ENCODE results near the gene RASGRF2. TPM values are rescaled to one million over a fixed set of nuclear protein-coding genes. Genes with fewer than 3 reads are reported as not detected.

RASGRF2 gene
- total RNA-seq, 4 donors from 2014 or later = 2.0 to 3.6 (median 2.8) TPM

DNA sequence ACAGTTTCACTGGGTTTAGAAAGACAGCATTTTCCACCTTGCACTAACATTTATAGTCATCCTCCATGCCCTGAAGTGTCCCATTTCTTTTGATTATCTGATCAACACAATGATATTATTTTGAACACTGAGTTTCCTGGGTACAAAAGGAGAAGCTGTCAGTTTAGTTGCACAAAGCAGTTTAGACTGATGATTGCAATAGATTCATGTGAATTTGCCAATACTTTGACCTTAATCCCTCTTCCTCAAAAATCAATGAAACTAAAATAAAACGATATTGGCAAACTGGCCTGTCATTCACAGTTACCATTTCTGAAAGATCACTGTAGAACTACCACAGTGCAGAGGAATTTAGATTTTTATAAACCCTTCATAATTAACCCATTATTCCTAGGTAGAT, 34.2 kb upstream of the RASGRF2 start:
- in situ Hi-C loops (cut with MboI; ENCODE audit: low pct_ligation_motif_present in 1 of 4, low pct_unique_long_range_greater_than_20kb in 1 of 4, low sequenced_read_pairs in 3 of 4) = no loop called here
- Histone ChIP-seq H3K27me3 (no peaks in the 10 kb centered on the region), H3K4me1 (peaks cover 0 to 3% (median 0%) of the 10 kb centered on the region in 4 donors), H3K27ac (no peak overlapping the region), H3K9me3 (no peaks in the 10 kb centered on the region), H3K4me3 (no peak overlapping the region), H3K36me3 (no peaks in the 10 kb centered on the region)
- WGBS, 2 donors (ENCODE audit: low coverage in 1 of 2) = 79 to 91% methylated on average over 1 of the region's 1 CpG
- TF ChIP-seq, protein P1, sequence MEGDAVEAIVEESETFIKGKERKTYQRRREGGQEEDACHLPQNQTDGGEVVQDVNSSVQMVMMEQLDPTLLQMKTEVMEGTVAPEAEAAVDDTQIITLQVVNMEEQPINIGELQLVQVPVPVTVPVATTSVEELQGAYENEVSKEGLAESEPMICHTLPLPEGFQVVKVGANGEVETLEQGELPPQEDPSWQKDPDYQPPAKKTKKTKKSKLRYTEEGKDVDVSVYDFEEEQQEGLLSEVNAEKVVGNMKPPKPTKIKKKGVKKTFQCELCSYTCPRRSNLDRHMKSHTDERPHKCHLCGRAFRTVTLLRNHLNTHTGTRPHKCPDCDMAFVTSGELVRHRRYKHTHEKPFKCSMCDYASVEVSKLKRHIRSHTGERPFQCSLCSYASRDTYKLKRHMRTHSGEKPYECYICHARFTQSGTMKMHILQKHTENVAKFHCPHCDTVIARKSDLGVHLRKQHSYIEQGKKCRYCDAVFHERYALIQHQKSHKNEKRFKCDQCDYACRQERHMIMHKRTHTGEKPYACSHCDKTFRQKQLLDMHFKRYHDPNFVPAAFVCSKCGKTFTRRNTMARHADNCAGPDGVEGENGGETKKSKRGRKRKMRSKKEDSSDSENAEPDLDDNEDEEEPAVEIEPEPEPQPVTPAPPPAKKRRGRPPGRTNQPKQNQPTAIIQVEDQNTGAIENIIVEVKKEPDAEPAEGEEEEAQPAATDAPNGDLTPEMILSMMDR (IDR thresholded peaks at IDR 0.05) = no peak
- intact Hi-C loops (cut with DNase I; ENCODE audit: low total_unique reads) = no loop called here
- DNase-seq = no peak

DNA sequence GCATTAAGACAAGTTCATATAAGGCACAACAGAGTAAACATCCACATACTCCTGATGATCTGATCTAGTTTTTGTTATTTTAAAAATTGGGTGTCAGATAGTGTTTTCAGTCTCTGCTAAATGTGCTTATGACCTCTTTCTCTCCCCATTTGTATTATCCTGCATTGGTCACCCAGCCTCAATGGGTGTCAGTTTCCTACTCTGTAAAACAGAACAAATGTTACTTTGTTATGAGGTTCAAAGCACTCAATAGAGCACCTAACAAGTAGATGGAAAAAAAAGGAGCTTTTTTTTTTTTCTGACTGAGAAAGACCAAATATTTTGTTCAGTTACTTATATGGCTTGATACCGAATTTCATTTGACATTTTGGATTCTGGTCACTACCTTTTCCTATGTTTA, 33.6 kb upstream of the RASGRF2 start:
- TF ChIP-seq EP300 (IDR thresholded peaks at IDR 0.05; ENCODE audit: low read depth) (no peak), POLR2A (IDR thresholded peaks at IDR 0.05) (no peak), POLR2AphosphoS5 (IDR thresholded peaks at IDR 0.05) (no peak)
- TF ChIP-seq, protein P1 (IDR thresholded peaks at IDR 0.05) = no peak
- in situ Hi-C loops (cut with MboI; ENCODE audit: low pct_ligation_motif_present in 1 of 4, low pct_unique_long_range_greater_than_20kb in 1 of 4, low sequenced_read_pairs in 3 of 4) (no loop called here), intact Hi-C loops (cut with DNase I; ENCODE audit: low total_unique reads) (no loop called here)
- Histone ChIP-seq H3K4me3 (no peak overlapping the region), H3K9me3 (no peaks in the 10 kb centered on the region), H3K4me1 (peaks cover 0 to 3% (median 0%) of the 10 kb centered on the region in 4 donors), H3K27me3 (no peaks in the 10 kb centered on the region), H3K27ac (no peak overlapping the region), H3K36me3 (no peaks in the 10 kb centered on the region)
- 93 to 100% methylated on average over 1 of the region's 1 CpG for WGBS, 2 donors (ENCODE audit: low coverage in 1 of 2)
- DNase-seq = no peak

DNA sequence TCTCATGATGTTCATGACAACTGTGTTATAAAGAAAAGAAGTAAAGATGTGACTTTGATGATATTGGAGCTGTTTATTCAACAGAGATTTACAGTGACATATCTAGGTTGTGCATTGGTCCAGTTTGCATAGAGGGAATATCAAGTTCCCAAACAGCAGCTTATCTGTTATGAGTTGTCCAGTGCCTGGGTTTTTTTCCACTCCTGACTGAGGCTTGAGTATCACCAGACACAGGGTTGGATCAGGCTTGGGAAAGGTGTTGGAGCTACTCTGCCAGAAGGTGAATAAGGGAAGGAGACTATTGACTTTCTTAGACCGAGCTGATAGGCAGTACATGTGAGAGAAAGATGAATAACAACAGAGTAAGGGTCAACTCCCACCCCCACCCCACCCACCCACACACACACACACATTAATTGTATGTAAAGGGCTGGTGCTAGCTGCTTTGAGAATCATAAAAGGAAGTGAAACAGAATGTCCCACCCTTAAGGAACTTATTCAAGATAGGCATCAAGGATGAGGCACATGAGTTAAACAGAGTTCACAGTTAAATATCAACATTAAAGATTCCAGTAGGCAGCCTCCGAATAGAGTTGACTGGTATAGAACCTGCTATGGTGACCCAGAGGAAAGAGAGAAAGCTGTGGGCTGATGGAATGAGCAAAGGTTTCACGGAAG, 33.0 kb upstream of the RASGRF2 start:
- Histone ChIP-seq H3K36me3 (no peaks in the 10 kb centered on the region), H3K27ac (no peak overlapping the region), H3K9me3 (no peaks in the 10 kb centered on the region), H3K4me3 (no peak overlapping the region), H3K27me3 (no peaks in the 10 kb centered on the region), H3K4me1 (peaks cover 0 to 3% (median 0%) of the 10 kb centered on the region in 4 donors)
- intact Hi-C loops (cut with DNase I; ENCODE audit: low total_unique reads) = no loop called here
- no peak for DNase-seq
- 72% methylated on average over 2 to 3 of the region's 3 CpGs for WGBS, 2 donors (ENCODE audit: low coverage in 1 of 2)
- TF ChIP-seq POLR2AphosphoS5 (IDR thresholded peaks at IDR 0.05) (no peak), POLR2A (IDR thresholded peaks at IDR 0.05) (no peak), EP300 (IDR thresholded peaks at IDR 0.05; ENCODE audit: low read depth) (no peak)
- TF ChIP-seq, protein P1 (IDR thresholded peaks at IDR 0.05) = no peak
- in situ Hi-C loops (cut with MboI; ENCODE audit: low pct_ligation_motif_present in 1 of 4, low pct_unique_long_range_greater_than_20kb in 1 of 4, low sequenced_read_pairs in 3 of 4) = no loop called here

DNA sequence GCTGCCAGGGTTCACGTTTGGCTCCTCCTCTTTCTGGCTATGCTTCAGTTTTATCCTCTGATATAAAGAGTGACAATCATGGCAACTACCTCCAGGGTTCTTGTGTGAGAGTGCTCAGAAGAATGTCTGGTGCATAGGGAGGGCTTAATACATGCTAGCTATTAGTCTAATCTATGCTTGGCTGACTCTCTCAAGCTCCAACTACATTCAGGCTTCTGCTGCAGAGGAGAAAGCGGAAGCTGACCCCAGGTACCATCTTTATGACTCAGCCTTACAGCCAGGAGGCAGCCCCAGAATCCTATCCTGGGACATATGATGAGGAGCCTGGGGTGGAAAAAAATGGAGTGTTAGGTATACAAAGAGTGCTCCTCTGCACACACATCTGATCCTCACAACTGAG, 32.1 kb upstream of the RASGRF2 start:
- Histone ChIP-seq H3K27ac (no peak overlapping the region), H3K4me1 (peaks cover 0 to 3% (median 0%) of the 10 kb centered on the region in 4 donors), H3K4me3 (no peak overlapping the region), H3K9me3 (no peaks in the 10 kb centered on the region), H3K36me3 (no peaks in the 10 kb centered on the region), H3K27me3 (no peaks in the 10 kb centered on the region)
- no peak for TF ChIP-seq POLR2AphosphoS5 (IDR thresholded peaks at IDR 0.05)
- no peak for TF ChIP-seq EP300 (IDR thresholded peaks at IDR 0.05; ENCODE audit: low read depth)
- TF ChIP-seq, protein P1 (IDR thresholded peaks at IDR 0.05) = no peak
- no peak for TF ChIP-seq POLR2A (IDR thresholded peaks at IDR 0.05)
- intact Hi-C loops (cut with DNase I; ENCODE audit: low total_unique reads) (no loop called here), in situ Hi-C loops (cut with MboI; ENCODE audit: low pct_ligation_motif_present in 1 of 4, low pct_unique_long_range_greater_than_20kb in 1 of 4, low sequenced_read_pairs in 3 of 4) (no loop called here)
- DNase-seq = no peak
- WGBS, 2 donors (ENCODE audit: low coverage in 1 of 2) = 46% methylated on average over 2 of the region's 2 CpGs; no CpG with 5 or more reads in 1 of the 2 donors

Measured in transverse colon (tissue), 4 donors.